GM19238 (cell line): ENCODE results near the gene METAP1.
"Not testable (repeated sequence)": the region's sequence is repeated elsewhere in the genome, so short reads cannot be mapped to it uniquely, and the experiment has no call there.

ENCODE experiments used
- DNase-seq: peaks from one replicate; pipeline ENCODE4 v3.0.0; 2011; ENCODE audit warnings: low spot score; ENCODE audit not compliant: insufficient read length

The METAP1 gene

GRCh38 chr4:98997166-98997565 lies 1.6 kb downstream of the METAP1 start:
- no peak for DNase-seq

- DNase-seq = no peak
Measured at GRCh38 chr4:98998551-98998950, 3.0 kb downstream of the METAP1 start.

- DNase-seq = no peak
Measured at GRCh38 chr4:99002279-99002678, 6.8 kb downstream of the METAP1 start.

GRCh38 chr4:99008051-99008450 lies 12.5 kb downstream of the METAP1 start:
- DNase-seq = no peak

- no peak for DNase-seq
Measured at GRCh38 chr4:99011910-99012309, 16.4 kb downstream of the METAP1 start.

GRCh38 chr4:99013402-99013843 lies 17.9 kb downstream of the METAP1 start:
- no peak for DNase-seq

GRCh38 chr4:99013884-99014523 lies 18.5 kb downstream of the METAP1 start:
- no peak for DNase-seq

GRCh38 chr4:99021386-99021785 lies 25.9 kb downstream of the METAP1 start:
- DNase-seq = no peak

- DNase-seq = no peak
Measured at GRCh38 chr4:99022566-99022965, 27.0 kb downstream of the METAP1 start.

GRCh38 chr4:99023800-99024251 lies 28.3 kb downstream of the METAP1 start:
- DNase-seq = not testable (repeated sequence)

- no peak for DNase-seq
Measured at GRCh38 chr4:99024481-99025275, 29.2 kb downstream of the METAP1 start.

GRCh38 chr4:99025506-99025905 lies 30.0 kb downstream of the METAP1 start:
- DNase-seq = no peak

- no peak for DNase-seq
Measured at GRCh38 chr4:99027304-99027703, 31.8 kb downstream of the METAP1 start.

GRCh38 chr4:99028187-99028586 lies 32.7 kb downstream of the METAP1 start:
- DNase-seq = no peak

GRCh38 chr4:99029018-99029735 lies 33.7 kb downstream of the METAP1 start:
- no peak for DNase-seq

GRCh38 chr4:99029852-99030251 lies 34.3 kb downstream of the METAP1 start:
- no peak for DNase-seq

GRCh38 chr4:99033956-99034355 lies 38.4 kb downstream of the METAP1 start:
- no peak for DNase-seq

- no peak for DNase-seq
Measured at GRCh38 chr4:99038213-99038612, 42.7 kb downstream of the METAP1 start.

GRCh38 chr4:99043346-99043745 lies 47.8 kb downstream of the METAP1 start:
- DNase-seq = no peak

- DNase-seq = no peak
Measured at GRCh38 chr4:99047710-99048109, 52.2 kb downstream of the METAP1 start.

- DNase-seq = no peak
Measured at GRCh38 chr4:99052902-99053301, 57.4 kb downstream of the METAP1 start.

- DNase-seq = no peak
Measured at GRCh38 chr4:99054428-99054994, 59.0 kb downstream of the METAP1 start.
